H7 (cell line): ENCODE results near the gene ZNF629. TPM values are rescaled to one million over a fixed set of nuclear protein-coding genes. Genes with fewer than 3 reads are reported as not detected.
A peak's percentile ranks its signal among the peaks of the same experiment; 100 is the strongest.
"Not testable (repeated sequence)": the region's sequence is repeated elsewhere in the genome, so short reads cannot be mapped to it uniquely, and the experiment has no call there.

ENCODE experiments used
- DNase-seq: peaks from one replicate; pipeline ENCODE4 v3.0.0; 2012
- H3K27me3 ChIP-seq: 2 replicates; pipeline ENCODE4 v1.6.0; 2011; ENCODE audit warnings: mild to moderate bottlenecking, low read length; ENCODE audit not compliant: control insufficient read depth, insufficient read depth
- H3K36me3 ChIP-seq: replicated peaks from 2 replicates; pipeline ENCODE4 v1.5.1; 2011; ENCODE audit warnings: low read length; ENCODE audit not compliant: control insufficient read depth, insufficient read depth
- H3K4me3 ChIP-seq: 2 replicates; pipeline ENCODE4 v1.5.1; 2011; ENCODE audit warnings: low read depth, mild to moderate bottlenecking, control low read depth, low read length, moderate library complexity; ENCODE audit not compliant: insufficient read depth
- total RNA-seq: library from RNA; depleted of rRNA; stranded (reverse); fragments of >200 nt; shearing (Covaris generic); gene quantifications from 2 replicates; pipeline ENCODE4 v1.2.3, GENCODE V29; 2014; rRNA removed

ZNF629 gene
- 15.1 and 16.0 TPM in 2 replicates for total RNA-seq

GRCh38 chr16:30786936-30787612 lies at the start of gene ZNF629:
Gene ZNF629, minus strand, starts transcription at chr16:30787205. Its CDS starts 2,723 bp downstream, at chr16:30784482.
- H3K27me3 ChIP-seq, result no peaks in the 10 kb centered on the region; the same call in 1 of the 2 replicates

GRCh38 chr16:30834130-30834740 lies 47.2 kb upstream of the ZNF629 start:
- no peaks in the 10 kb centered on the region for H3K27me3 ChIP-seq
- H3K4me3 ChIP-seq, result no peak overlapping the region
- peak; percentile 42 for DNase-seq
- no peaks in the 10 kb centered on the region for H3K36me3 ChIP-seq

More at GRCh38 chr16:30786936-30787612, at the start of gene ZNF629:
- Histone ChIP-seq H3K4me3 (peak within 1 kb of the TSS; percentile 86), H3K36me3 (peaks cover 6% of the 10 kb centered on the region)
- DNase-seq, result peak; percentile 97

DNA sequence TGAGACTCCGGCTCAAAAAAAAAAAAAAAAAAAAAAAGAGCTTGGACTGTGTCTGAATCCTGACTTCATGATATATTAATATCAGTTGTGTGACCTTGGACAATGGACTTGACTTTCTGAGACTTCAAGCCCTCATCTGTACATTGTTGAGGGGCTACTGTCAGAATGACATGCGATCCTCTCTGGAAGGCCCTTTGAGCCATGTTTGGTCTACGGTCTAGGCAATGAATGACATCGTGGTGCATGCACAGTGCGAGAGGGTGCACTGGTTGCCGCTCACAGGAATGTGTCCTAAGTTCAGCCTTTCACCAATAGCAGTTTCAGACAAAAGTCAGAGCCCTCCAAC lies 43.0 kb upstream of the ZNF629 start:
- H3K4me3 ChIP-seq, result no peak overlapping the region
- no peak for DNase-seq
- H3K27me3 ChIP-seq, result no peaks in the 10 kb centered on the region
- no peaks in the 10 kb centered on the region for H3K36me3 ChIP-seq

DNA sequence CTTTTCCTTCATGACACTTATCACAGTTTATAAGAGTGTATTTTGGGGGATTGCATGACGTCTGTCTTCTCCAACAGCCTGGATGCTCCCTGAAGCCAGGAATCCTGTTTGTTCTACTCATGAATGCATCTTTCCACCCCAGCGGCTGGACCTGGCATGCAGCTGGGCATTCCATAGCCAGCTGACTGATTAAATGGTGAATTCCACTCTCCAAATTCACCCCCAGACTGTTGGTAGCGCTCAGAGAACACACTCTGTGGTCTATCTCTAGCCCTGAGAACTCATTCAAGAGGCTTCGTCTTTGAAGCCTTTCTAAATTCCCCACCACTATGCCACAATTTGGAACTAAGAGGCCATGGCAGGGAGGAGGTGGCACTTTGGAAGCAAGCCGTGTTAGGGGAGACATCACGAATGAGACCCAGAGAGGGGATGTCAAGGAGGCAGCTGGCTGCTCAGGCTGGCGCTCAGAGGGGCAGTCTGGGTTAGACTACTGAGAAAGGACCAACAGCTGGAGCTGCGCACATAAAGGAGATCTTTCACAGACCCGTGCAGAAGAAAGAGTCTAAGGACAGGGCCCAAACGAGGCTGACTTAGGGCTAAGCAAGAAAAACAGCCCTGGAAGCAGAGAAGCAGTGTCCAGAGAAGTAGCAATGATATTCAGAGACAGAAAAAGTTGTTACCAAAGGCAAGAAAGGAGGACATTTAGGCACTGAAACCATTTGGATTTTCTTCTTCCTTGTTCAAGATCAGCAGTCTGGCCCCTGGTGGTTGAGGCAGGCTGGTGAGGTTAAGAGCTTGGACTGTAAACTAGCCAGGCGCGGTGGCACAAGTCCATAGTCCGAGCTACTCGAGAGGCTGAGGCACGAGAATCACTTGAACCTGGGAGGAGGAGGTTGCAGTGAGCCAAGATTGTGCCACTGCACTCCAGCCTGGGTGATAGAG lies 42.4 kb upstream of the ZNF629 start:
- Histone ChIP-seq H3K27me3 (no peaks in the 10 kb centered on the region), H3K36me3 (no peaks in the 10 kb centered on the region), H3K4me3 (no peak overlapping the region)
- no peak for DNase-seq

DNA sequence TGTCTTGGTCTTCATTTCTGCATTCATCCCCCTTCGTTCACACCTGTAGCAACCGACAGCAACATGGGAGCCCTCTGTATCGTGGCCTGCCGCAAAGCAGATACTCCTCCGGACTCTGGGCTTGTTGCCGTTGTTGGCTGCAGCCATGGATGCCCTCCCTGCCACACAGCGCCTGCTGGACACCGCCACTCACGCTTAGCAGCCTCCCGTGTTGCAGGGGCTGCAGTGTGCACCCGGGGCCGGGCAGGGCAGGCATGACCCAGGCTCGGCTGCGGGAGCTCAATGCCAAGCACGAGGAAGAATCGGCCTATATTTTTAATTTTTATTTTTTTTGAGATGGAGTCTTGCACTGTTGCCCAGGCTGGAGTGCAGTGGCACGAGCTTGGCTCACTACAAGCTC lies 34.9 kb upstream of the ZNF629 start:
- Histone ChIP-seq H3K27me3 (no peaks in the 10 kb centered on the region), H3K4me3 (no peak overlapping the region), H3K36me3 (no peaks in the 10 kb centered on the region)
- DNase-seq, result no peak

- not testable (repeated sequence) for H3K4me3 ChIP-seq, H3K36me3 ChIP-seq, H3K27me3 ChIP-seq, DNase-seq
These were observed 34.4 kb upstream of the ZNF629 start for GRCh38 chr16:30821441-30821840.

DNA sequence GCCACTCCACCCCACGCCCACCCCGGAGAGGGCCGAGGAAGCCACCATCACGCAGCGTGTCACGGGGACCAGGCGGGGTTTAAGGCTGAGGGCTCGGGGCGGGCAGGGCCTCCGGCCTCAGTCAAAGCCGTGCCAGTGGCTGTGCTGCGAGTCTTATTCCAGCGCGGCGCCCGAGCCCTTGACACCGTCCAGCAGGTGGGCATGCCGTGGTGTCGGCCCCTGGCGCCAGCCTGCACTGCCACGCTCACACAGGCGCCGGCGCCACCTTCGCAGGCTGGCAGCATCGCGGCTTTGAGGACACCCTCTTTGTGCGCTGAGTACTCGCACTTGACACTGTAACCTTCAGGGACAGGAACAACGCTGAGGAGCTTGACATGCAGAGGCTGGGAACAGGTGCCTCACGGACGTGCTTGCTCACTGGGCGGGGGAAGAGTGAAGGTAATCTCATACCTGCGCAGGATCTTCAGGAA lies 34.0 kb upstream of the ZNF629 start:
- Histone ChIP-seq H3K36me3 (no peaks in the 10 kb centered on the region), H3K4me3 (no peak overlapping the region), H3K27me3 (no peaks in the 10 kb centered on the region)
- DNase-seq, result peak; percentile 43

GRCh38 chr16:30816769-30817168 lies 29.8 kb upstream of the ZNF629 start:
- Histone ChIP-seq H3K27me3 (peaks cover under 1% of the 10 kb centered on the region), H3K36me3 (no peaks in the 10 kb centered on the region), H3K4me3 (no peak overlapping the region)
- DNase-seq, result no peak

DNA sequence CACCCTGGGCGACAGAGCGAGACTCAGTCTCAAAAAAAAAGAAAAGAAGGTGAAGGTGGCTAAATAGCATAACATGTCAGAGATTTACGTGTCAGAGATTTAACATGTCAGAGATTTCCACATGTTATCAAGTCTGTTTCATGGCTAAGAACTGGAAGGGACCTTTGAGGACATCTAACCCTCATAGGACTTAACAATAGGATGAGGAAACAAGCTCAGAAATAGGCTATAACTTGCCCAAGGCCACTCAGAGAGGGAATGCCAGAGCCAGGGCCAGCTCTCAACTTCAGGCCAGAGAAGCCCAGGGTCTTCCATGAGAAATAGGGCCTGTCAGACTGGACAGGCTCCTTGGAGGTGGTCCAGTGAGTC lies 26.8 kb upstream of the ZNF629 start:
- H3K36me3 ChIP-seq, result no peaks in the 10 kb centered on the region
- H3K27me3 ChIP-seq, result peaks cover 2% of the 10 kb centered on the region
- no peak for DNase-seq
- H3K4me3 ChIP-seq, result peak overlapping the region; percentile 26

- not testable (repeated sequence) for H3K4me3 ChIP-seq, H3K36me3 ChIP-seq, DNase-seq
- peaks cover 23% of the 10 kb centered on the region for H3K27me3 ChIP-seq
These were observed 22.7 kb upstream of the ZNF629 start for GRCh38 chr16:30809675-30810074.

DNA sequence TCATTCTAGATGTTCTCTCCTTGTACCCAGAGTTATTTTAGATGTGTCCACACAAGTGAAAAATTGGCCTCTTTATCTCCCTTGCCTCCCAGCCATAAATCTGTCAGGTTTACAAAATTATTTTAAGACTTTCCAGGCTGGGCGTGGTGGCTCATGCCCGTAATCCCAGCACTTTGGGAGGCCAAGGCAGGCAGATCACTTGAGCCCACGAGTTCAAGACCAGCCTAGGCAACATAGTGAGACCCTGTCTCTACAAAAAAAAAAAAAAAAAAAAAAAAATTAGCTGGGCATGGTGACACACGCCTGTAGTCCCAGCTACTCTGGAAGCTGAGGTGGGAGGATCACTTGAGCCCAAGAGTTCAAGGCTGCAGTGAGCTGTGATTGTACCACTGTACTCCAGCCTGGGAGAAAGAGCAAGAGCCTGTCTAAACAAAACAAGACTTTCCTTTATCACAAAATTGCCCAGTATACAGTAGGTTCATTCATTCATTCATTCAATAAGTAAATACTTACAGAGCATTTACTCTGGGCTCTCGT lies 22.0 kb upstream of the ZNF629 start:
- H3K27me3 ChIP-seq, result peaks cover 23% of the 10 kb centered on the region
- H3K36me3 ChIP-seq, H3K4me3 ChIP-seq, DNase-seq: not testable (repeated sequence)

- H3K4me3 ChIP-seq, result no peak overlapping the region
- H3K27me3 ChIP-seq, result peaks cover 23% of the 10 kb centered on the region
- no peak for DNase-seq
- H3K36me3 ChIP-seq, result no peaks in the 10 kb centered on the region
These were observed 21.1 kb upstream of the ZNF629 start for GRCh38 chr16:30808146-30808545.

DNA sequence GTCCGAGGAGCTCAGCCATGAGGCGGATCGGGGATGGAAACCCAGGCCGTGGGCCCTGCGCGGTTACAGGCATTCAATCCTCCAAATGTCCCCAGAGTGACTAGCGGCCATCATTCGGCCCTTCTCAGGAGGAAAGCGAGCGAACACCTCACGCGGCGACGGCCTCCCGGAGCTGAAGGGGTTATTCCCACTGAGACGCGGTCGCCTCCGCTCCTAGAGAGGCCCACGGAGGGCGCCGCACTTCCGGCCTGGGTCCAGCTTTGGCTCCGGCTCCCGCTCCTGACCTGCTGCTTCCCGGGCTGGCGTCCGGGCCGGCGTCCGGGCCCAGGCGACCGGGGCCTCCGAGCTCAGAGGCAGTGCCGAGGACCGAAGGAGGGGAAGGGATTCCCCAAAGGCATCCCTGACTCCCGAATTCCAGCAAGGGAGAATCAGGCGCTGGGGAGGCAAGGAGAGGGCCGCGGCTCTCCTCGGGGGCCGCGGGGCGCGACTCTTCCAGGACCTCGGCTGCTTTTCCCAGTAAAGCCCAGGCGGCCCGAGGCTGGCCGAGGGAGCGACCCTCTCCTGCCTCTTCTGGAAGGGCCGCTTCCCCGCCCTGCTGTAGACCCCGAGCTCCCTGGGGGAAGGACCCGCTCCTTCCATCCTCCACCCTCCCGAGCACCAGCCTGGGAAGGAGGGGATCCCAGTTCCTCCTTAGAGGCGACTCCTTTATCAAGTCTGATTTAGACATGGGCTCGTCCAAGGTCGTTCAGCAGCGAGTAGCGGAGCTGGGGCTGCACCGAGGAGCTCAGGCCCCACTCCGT lies 18.6 kb upstream of the ZNF629 start:
- Histone ChIP-seq H3K27me3 (peaks cover 23% of the 10 kb centered on the region), H3K36me3 (no peaks in the 10 kb centered on the region), H3K4me3 (peak overlapping the region; percentile 79)
- peak; percentile 93 for DNase-seq

GRCh38 chr16:30805056-30805369 lies 18.0 kb upstream of the ZNF629 start:
- Histone ChIP-seq H3K27me3 (peaks cover 23% of the 10 kb centered on the region), H3K36me3 (no peaks in the 10 kb centered on the region), H3K4me3 (peak overlapping the region; percentile 79)
- no peak for DNase-seq
